ENCODE measurements around the gene CDS1.
"Not testable (repeated sequence)": the region's sequence is repeated elsewhere in the genome, so short reads cannot be mapped to it uniquely, and the experiment has no call there.

CDS1 gene

DNA sequence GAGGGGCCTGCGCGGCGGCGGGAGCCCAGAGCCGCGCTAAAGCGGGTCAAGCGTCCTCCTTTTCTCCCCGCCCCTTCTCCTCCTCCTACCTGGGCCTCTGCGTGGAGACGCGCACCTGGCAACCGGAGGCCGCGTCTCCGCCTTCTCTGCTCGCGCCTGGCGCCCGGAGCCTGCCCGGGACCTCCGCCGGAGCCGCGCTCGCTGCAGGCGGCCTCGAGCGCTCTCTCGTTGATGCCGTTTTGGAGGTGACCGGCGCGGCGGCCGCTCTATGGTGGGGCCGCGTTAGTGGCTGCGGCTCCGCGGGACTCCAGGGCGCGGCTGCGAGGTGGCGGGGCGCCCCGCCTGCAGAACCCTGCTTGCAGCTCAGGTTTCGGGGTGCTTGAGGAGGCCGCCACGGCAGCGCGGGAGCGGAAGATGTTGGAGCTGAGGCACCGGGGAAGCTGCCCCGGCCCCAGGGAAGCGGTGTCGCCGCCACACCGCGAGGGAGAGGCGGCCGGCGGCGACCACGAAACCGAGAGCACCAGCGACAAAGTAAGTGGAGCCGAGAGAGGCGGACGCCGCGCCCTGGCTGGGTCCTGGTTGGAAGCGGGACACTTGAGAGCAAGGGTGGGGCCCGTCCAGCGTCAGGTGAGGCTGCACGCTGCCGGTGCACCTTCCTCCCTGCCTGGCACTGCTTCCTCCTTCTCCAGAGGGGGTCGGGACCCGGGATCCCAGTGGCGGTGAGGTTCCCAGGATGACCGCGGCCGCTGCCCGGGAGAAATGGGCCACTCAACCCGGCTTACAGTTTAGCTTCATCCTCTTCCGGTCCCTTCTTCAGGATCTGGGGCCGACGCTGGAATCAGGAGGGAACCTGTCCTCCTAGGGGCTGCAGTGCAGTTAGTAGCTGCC is at the start of gene CDS1:
Gene CDS1, plus strand, starts transcription at position 140 of the 888 bp plus-strand sequence. Its CDS starts 275 bp downstream, at position 415.
- DNase-seq (ENCODE audit: low read depth in 2 of 2) = no peak

DNA sequence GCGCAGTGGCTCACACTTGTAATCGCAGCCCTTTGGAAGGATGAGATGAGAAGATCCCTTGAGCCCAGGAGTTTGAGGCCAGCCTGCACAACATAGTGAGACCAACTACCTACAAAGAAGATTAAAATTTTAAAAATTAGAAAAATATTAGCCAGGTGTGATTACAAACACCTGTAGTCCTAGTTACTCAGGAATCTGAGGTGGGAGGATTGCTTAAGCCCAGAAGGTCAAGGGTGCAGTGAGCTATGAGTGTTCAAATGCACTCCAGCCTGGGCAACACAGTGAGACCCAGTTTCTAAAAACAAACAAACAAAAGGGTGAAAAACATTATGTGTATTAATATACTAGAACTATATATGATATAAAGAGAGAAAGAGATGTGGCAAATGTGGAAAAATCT is 47.0 kb upstream of the CDS1 start:
- DNase-seq (ENCODE audit: low read depth in 2 of 2) = no peak

DNA sequence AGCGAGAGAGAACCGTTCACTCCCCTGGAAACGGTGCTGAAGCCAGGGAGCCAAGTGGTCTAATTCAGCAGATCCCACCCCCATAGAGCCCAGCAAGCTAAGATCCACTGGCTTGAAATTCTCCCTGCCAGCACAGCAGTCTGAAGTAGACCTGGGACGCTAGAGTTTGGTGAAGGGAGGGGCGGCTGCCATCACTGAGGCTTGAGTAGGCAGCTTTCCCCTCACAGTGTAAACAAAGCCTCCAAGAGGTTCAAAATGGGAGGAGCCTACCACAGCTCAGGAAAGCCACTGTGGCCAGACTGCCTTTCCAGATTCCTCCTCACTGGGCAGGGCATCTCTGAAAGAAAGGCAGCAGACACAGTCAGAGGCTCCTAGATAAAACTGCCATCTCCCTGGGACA is 37.8 kb upstream of the CDS1 start:
- DNase-seq (ENCODE audit: low read depth in 2 of 2) = no peak

DNA sequence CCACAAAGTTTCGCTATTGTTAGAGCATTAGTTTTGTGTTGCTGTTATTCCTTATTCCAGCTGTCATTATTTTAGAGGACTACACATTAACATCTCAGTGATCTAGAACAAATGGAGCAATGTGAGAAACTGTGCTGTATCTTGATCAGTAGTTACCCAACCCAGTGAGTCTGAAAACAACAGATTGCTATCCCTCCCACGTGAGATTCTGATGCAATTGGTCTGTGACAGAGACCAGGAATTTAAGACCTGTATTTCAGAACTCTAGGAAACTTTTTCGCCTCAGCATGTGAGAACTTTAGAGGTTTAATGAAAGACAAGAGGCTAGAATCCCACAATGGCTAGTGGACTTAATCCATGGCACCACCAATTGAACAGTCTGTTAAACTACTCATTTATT is 35.7 kb upstream of the CDS1 start:
- no peak for DNase-seq (ENCODE audit: low read depth in 2 of 2)

DNA sequence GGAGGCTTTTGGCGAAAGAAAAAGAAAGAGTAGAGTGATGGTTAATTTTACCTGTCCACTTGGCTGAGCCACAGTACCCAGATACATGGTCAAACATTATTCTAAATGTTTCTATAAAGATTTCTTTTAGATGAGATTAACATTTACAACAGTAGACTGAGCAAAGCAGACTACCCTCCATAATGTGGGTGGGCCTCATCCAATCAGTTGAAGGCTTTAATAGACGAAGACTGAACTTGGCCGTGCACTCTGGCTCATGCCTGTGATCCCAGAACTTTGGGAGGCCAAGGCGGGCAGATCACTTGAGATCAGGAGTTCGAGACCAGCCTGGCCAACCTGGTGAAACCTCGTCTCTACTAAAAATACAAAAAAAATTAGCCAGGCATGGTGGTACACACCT is 33.7 kb upstream of the CDS1 start:
- not testable (repeated sequence) for DNase-seq (ENCODE audit: low read depth in 2 of 2)

DNA sequence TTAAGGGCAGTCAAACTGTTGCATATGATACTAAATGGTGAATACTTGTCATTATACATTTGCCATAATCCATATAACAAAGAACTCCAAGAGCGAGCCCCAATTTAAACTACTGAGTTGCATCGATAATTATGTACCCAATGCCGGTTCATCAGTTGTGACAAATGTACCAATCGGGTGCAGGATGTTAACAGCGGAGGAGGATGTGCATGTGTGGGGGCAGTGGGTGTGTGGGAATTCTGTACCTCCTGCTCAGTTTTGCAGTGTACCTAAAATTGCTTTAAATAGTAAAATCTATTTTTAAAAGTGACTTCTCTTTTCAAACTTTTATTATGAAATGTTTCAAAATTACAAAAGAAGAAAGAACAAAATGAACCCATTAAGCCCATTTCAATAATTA is 20.8 kb upstream of the CDS1 start:
- DNase-seq (ENCODE audit: low read depth in 2 of 2) = no peak

DNA sequence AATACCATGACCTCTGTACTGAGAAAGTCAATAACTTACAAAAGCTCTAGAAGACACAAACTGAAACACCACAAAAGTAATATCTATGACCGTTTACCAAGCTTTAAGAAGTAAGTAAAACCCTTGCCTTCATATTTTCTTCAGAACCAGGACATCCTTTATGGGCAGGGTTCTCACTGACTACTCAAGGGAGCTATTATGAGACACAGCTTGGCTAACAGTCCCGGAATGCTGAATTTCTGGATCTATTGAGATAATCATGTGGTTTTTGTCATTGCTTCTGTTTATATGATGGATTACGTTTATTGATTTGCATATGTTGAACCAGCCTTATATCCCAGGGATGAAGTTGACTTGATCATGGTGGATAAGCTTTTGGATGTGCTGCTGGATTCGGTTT is 19.9 kb upstream of the CDS1 start:
- no peak for DNase-seq (ENCODE audit: low read depth in 2 of 2)

DNA sequence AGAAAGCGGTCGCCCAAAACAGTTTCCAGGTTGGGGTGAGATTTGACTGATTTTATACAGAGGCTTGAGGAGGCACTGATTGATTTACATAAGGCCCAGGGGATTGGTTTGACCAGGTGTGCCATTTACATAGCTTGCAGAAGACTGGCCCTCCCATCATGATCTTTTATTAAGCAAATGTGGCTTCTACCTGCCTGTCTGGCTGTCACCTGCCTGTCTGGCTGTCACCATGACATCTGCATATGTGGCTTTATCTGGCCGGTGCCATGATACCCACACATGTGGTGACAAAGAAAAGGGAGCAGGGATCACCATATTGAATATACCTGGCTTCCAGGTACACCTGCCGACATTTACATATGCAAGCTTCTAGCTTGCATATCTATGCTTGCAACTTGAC is 17.0 kb upstream of the CDS1 start:
- no peak for DNase-seq (ENCODE audit: low read depth in 2 of 2)

DNA sequence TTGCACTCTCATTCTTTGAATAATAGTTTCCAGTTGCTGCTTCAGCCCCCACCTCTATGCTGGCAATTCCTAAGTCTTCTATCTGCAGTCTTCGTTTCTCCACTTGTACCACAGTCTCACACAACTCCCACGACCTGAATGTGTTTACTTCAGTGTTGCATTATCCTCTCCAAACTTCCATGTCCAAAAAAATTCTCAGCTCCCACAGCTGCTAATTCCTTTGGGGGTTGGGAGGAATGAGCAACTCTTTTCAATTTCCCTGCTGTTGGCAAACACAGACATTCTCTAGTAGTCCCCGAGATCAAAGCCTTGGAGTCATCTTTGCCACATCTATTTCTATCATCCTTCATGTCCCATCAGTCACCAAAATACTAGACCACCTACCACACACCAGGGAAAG is 14.4 kb upstream of the CDS1 start:
- DNase-seq (ENCODE audit: low read depth in 2 of 2) = no peak

DNA sequence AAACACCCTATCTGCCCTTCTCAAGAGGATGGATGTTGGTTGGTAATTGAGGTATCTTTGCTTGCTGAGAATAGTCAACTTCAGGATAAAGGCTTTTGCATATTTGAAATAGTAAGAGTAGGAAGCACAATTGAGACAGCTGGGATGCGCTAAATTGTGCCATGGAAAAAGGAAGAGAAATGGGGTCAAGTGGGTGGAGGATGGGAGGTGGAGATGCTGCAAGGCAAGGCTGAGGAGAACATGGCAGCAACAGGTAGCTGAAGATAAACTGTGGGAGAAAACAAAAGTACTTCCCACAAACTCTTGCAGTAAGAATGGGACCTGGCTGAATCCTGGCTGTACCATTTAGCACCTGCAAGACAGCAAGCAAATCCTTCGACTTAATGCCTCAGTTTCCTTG is 13.9 kb upstream of the CDS1 start:
- DNase-seq (ENCODE audit: low read depth in 2 of 2) = no peak

DNA sequence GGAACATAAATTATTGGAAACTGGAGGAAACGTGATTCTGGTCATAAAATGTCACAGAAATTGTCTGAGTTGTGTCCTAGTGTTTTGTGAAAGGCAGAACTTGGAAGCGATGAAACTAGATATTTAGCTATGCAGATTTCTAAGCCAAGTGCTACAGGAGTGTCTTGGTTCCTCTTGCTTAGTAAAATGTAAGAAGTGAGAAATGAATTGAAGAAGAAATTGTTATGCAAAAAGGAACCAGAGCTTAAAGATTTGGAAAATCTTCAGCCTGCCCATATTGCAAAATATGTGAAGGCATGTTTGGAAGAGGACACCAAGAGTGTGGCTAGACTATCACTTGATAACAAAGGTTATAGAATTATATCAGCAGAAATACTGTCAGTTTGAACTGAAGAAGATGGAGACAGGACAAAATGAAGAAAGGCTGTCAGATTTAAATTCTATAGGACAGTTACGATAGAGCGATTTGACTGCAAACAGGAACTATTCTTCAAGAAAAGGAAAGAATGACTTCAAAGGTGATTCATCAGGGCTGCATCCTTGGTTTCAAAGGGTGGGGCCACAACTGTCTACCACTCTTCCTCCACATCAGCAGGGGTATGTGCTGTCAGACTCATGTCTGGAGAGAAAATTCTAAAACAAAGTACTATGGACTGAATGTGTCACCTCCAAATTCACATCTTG is 9.4 kb upstream of the CDS1 start:
- DNase-seq (ENCODE audit: low read depth in 2 of 2) = no peak

DNA sequence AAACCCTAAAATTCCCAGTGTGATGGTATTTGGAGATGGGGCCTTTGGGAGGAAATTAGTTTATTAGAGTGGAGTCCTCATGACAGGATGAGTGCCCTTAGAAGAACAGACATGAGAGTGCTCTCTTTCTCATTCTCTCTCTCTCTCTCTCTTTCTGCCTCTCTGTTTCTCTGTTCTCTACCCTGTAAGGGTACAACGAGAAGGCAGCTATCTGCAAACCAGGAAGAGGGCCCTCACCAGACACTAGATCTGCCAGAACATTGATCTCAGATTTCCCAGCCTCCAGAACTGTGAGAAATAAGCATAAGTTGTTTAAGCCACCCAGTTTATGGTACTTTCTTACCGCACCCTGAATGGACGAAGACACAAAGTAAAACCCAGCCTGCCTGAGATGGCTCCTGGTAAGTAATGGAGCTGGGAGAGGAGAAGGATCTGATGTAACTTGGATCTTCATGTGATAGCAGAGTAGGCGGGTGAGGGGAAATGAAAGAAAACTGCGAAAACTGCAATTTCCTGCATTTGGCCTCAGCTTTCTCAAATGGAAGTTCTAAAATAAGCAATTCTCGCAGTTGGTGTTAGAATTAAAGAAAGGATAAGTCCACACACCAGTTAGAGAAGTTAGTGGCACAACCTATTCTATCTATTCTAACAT is 8.7 kb upstream of the CDS1 start:
- no peak for DNase-seq (ENCODE audit: low read depth in 2 of 2)

DNA sequence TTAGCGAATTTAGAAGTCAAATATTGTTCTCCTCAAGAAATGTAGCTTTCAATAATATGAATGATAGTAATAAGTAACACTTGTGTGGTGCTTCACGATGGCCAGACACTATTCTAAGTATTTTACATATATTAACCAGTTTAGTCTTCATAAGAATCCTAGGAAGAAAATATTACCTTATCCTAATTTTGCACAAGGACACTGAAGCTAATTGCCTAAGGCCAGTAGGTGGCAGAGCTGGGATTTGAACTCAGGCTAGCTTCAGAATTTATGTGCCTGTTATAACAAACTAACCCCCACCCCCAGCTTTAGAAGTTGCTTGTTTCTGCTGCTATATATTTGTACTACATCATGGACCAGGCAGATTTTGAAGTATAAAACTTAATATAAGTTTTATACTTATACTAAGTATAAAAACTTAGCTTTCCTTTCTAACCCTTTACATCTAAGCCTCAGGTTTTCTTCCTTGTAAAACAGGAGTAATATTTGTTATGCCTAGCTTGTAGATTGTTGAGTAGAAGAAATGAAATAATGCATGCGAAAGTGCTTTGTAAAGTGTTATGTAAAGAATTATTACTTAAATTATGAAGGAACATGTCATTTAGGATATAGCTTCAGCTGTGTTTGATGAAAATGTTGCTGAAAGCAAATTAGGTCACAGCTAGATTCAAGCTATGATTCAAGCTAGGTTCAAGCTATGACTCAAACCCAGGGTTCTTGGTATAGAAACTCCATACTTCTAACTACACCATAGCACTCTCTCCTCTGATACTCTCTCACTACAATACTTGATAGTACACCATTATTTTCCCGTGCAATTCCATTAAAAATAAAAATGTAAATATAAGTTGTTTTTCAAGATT is 4.2 kb upstream of the CDS1 start:
- DNase-seq (ENCODE audit: low read depth in 2 of 2) = no peak

DNA sequence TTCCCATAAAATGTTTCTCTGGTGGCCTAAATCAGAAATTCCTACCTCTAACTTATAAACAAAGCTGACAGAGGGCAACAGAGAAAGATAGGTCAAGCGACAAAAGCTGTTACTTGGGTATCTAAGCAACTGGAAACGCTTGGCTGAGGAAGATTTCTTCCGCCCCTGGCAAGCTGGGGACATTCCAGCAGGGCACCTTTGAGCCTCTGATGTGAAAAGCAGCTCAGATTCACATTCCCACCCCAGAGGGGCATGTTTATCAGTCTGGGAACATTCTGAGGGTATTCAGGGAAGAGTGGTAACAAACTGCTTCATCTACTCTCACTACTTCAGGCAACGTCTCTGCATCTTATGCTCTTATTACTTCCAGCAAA is 3.5 kb upstream of the CDS1 start:
- no peak for DNase-seq (ENCODE audit: low read depth in 2 of 2)

DNA sequence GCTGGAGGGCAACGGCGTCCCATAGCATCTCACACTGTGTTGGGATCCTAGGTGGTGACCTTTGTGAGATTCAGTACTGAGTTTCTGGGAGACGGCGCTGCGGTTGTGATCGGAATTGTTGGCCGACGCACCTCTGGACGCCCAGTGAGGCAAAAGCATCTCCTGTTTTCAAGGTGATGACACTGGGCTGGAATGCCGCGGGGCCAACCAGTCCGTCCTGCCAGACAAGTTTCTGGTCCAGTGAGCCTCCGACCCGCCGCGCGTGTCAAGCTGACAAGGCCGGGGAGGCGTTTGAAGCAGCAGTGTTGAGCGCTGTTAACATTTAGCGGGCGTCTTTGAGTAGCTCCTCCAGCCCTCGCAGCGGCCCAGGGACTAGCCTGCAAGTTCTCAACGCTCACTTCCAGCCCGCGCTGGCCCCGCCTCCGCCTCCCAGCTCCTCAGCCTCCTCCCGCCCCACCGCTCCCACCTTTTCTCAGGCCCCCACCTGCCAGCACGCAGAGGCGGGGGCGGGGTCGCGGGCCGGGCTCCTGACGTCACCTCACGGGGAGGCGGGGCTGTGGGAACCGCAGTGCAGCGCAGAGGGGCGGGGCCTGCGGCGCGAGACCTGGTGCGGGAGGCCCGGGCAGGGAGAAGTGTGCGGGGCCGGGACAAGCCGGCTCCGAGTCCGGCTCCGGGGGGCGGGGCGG is 482 bp upstream of the CDS1 start:
- DNase-seq (ENCODE audit: low read depth in 2 of 2) = peak; percentile 79 to 80

DNA sequence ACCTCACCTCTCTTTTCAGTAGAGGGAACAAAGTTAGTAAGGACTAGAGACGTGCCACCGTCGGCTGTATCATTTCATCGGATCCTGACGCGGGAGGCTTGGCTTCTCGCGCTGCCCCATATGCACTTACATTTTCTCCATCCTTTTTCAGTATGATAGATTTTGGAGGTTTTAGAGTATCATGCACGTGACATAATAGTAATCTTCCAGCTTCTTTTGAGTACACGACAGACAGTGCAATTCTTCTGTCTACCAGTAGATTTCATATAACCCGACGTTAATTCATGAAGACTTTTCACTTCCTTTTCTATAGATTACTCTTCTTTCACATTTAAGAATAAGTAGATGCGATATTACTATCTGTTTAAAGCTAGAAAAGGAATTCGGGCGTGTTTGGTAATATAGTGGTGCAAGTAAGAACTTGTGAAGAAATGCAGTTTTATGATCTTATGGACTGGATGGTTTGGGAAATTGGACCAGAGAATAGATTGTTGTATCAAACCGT is 1.0 kb downstream of the CDS1 start:
- DNase-seq (ENCODE audit: low read depth in 2 of 2) = no peak

DNA sequence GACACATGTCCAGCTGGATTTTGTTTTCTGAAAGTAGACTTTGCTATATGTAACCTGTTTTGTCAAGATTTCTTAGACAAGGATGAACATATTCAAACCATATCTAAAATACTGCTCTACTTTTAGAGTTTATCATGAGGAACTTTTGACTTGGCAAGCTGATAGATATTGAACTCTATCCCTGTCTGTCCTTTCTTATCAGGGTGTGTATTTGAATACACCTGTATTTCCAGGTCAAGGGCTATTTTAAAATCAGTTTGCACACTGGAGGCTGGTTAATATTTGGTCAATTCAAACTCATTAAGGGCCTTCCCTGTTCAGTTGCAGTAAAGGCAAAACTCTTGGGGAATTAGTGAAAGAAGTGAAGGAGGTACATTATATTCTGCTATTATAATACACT is 2.3 kb downstream of the CDS1 start:
- DNase-seq (ENCODE audit: low read depth in 2 of 2) = no peak

DNA sequence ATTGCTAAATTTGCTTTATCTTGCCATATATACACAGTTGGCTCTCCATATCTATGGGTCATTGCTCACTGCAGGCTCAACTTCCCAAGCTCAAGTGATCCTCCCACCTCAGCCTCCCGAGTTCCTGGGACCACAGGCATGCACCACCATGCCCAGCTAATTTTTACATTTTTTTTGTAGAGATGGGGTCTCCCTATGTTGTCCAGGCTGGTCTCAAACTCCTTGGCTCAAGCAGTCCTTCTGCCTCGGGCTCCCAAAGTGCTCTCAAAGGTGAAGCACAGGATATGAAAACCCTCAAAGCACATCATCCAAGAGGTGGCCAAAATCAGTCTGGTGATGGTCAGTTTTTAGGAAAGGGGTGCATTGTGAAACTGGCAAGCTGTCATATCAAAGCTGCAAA is 11.8 kb downstream of the CDS1 start:
- no peak for DNase-seq (ENCODE audit: low read depth in 2 of 2)

DNA sequence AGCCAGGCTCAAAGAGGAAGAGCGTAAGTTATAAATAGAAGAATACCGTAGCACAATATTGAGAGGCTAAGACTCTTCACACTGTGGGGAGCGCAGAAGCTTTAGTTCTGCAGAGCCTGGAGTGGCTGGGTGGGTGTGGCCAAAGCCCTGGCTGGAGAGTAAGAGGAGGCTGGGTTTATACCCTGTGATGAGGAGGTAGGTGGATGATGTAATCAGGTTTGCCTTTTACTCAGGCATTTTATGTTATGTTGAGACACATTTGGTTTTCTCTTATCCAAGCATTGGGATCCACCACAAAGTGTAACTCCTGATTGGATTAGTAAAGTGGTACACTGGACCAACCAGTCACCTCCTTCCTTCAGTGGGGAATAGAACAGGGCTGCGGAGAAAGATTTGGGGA is 13.9 kb downstream of the CDS1 start:
- no peak for DNase-seq (ENCODE audit: low read depth in 2 of 2)

DNA sequence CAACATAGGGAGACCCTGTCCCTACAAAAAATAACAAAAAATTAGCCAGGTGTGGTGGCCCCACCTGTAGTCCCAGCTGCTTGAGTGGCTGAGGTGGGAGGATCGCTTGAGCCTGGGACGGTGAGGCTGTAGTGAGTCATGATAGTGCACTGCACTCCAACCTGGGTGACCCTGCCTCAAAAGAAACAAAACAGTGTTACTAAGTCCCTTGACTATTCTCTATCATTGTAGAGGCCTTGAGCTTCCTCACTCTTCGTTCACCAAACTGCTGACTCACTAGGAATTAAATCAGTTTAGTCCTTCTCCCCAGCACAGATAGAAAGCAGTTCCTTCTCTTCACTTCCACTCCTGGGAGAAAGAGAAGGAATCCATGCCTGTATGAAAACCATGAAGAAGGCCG is 14.5 kb downstream of the CDS1 start:
- DNase-seq (ENCODE audit: low read depth in 2 of 2) = no peak

DNA sequence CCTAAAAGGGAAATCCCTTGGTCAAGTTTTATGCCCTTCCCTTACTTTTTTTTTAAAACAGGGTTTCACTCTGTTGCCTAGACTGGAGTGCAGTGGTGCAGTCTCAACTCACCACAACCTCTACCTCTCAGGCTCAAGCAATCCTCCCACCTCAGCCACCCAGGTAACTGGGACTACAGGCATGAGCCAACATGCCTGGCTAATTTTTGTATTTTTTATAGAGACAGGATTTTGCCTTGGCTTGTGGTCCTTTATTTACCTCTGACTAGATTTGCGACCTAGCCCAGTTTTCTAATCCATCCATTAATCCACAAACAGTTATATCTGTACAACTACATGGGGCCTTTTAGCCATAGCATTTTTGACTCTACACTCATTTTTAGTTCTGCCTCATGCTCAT is 23.7 kb downstream of the CDS1 start:
- DNase-seq (ENCODE audit: low read depth in 2 of 2) = no peak

Measured in activated CD8-positive, alpha-beta memory T cell treated with anti-CD3 and anti-CD28 coated beads for 4 hours (primary cell).